Adrenal gland (tissue), 12 donors: ENCODE measurements around the gene KCNIP1. TPM values are rescaled to one million over a fixed set of nuclear protein-coding genes. Genes with fewer than 3 reads are reported as not detected.

Experiments used
- DNase-seq, 7 donors: peaks; one replicate each; pipeline ENCODE4 v3.0.0-alpha.2; 2019 to 2020
- H3K27ac ChIP-seq, 5 donors: fragments of 200-600 bp; sonication (generic) in 4 of 5; 1 replicate in 3 of 5; 2 replicates in 2 of 5; pipeline versions ENCODE4 v1.5.1 to v1.8.0; 2016 to 2020; ENCODE audit warnings: mild to moderate bottlenecking in 1 of 5
- H3K27me3 ChIP-seq: fragments of 200-600 bp; 2 replicates; pipeline ENCODE4 v1.8.0; 2021
- H3K36me3 ChIP-seq, 2 donors: fragments of 200-600 bp; replicated peaks in 1 of 2; 1 replicate in 1 of 2; 2 replicates in 1 of 2; pipeline versions ENCODE4 v1.5.1 to v1.8.0; 2018 to 2022
- H3K4me1 ChIP-seq, 2 donors: fragments of 200-600 bp; replicated peaks in 1 of 2; 1 replicate in 1 of 2; 2 replicates in 1 of 2; pipeline versions ENCODE4 v1.5.1 to v1.8.0; 2018 to 2021
- H3K4me3 ChIP-seq, 4 donors: fragments of 200-600 bp; sonication (generic) in 3 of 4; one replicate each; pipeline ENCODE4 v1.5.1; 2016 to 2018
- H3K9me3 ChIP-seq, 3 donors: fragments of 200-600 bp; sonication (generic) in 1 of 3; replicated peaks in 1 of 3; 1 replicate in 2 of 3; 2 replicates in 1 of 3; pipeline versions ENCODE4 v1.5.1 to v1.8.0; 2016 to 2021
- POLR2A ChIP-seq, 2 donors: fragments of 450-650 bp; IDR thresholded peaks; one replicate each; pipeline ENCODE4 v1.6.1; 2017; ENCODE audit warnings: antibody characterized with exemption in 2 of 2, mild to moderate bottlenecking in 2 of 2, moderate library complexity in 1 of 2
- WGBS, 4 donors: extraction: QIAGEN DNeasy Blood & Tissue Kit in 2 of 4; methylation state at CpG; one replicate each; pipeline versions ENCODE4 v1.1.5 to v1.1.7; 2013 to 2017; 5-methylcytosine and 5-hydroxymethylcytosine counted together
- intact Hi-C, 2 donors: fragments of 100-400 bp; cut with DNase I; formaldehyde crosslinking; loops; one replicate each; pipeline versions ENCODE4 v1.14.1 to v1.15.0; 2022 to 2023
- polyA plus RNA-seq, 3 donors: library from polyadenylated mRNA; stranded (reverse); fragments of 200-250 nt in 2 of 3; fragments of 350-450 nt in 1 of 3; fragmentation: Illumina TruSeq in 1 of 3; extraction: RNeasy Lipid Tissue Mini Kit (QIAGEN cat#74804) in 1 of 3; gene quantifications; one replicate each; pipeline ENCODE4 v1.2.3, GENCODE V29; 2013 to 2014
- total RNA-seq, 9 donors: library from RNA; depleted of rRNA in 4 of 9; stranded (reverse); fragments of >200 nt in 4 of 9; fragments of 120-200 nt in 1 of 9; fragmentation: NEBNext Ultra II Directional in 1 of 9; extraction: Animal tissue kit (Norgen Biotek cat#: 25700) in 1 of 9; gene quantifications; one replicate each; pipeline versions ENCODE4 v1.1.0 to v1.2.4, GENCODE V29; 2013 to 2023
- TF ChIP-seq, protein P1 (sequence below), 6 experiments: fragments of 450-650 bp in 4 of 6; fragments of 200-600 bp in 2 of 6; sonication (generic) in 1 of 6; IDR thresholded peaks; 1 replicate in 5 of 6; 2 replicates in 1 of 6; pipeline versions ENCODE4 v1.5.1 to v1.8.0; 2016 to 2021; ENCODE audit warnings: antibody characterized with exemption in 6 of 6, mild to moderate bottlenecking in 2 of 6, moderate library complexity in 1 of 6
- donor health status: healthy with polysubstance abuse.
- donor health status: Bipolar disorder and iron deficiency.
- donor health status: DM: yes; HTN: yes; CAD: no.
- donor health status: DM: no; HTN: no; CAD: no.
- donor health status: DM: no; HTN: no; CAD: no.
- donor health status: DM: yes; HTN: yes; CAD: no.

KCNIP1 gene
- total and polyA plus RNA-seq, 12 donors, result 0.14 to 12.6 (median 1.7) TPM; not detected in 1

DNA sequence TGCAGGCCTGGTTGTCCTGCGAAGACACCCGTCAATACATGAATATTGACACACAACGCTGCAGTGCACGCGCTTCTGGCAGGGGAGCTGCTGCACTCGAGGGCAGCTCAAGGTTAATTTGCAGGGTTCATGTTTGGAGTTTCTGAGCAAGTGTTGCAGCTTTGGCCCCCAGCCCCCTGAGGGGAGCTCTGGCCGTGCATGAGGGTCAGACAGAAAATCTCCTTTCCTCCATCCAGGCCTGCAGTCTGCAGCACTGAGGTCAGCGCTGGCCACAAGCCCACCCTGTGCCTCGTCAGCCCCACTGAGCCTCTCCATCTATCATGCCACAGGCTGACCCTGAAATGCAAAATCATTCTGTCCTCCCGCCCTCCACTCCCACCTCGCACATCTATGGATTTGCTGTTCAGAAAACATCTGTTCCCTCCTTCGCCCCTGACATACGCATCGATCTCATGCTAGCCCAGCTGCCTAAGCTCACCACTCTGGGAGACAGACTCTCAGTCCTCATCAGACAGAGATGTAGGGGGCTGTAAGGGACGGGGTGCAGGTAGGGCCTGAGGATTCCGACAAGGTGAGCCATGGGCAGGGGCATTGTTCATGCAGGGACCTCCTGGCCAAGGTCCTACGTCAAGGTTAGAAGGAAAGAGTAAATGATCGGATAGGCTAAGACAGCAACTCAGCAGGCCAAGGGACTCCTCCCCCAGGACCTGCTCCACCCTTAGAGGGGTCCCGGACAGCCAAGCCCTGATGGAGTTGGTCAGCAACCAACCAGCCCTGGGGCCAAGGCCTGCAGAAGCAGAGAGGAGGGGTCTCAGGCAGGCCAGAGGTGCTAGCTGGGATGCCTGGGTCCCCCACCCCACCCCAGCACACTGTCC lies 125.1 kb downstream of the KCNIP1 start:
- intact Hi-C loops, result loop anchor here in 1 of 2 donors (5.0 kb wide), 1 partner anchor 197 kb away; no protein-coding TSS in a partner anchor
- Histone ChIP-seq H3K4me3 (no peak overlapping the region), H3K27me3 (no peaks in the 10 kb centered on the region), H3K27ac (no peak overlapping the region), H3K9me3 (no peaks in the 10 kb centered on the region), H3K36me3 (no peaks in the 10 kb centered on the region), H3K4me1 (peaks cover 2 to 29% of the 10 kb centered on the region in 2 donors)
- no peak for TF ChIP-seq POLR2A (IDR thresholded peaks at IDR 0.05)
- TF ChIP-seq, protein P1, sequence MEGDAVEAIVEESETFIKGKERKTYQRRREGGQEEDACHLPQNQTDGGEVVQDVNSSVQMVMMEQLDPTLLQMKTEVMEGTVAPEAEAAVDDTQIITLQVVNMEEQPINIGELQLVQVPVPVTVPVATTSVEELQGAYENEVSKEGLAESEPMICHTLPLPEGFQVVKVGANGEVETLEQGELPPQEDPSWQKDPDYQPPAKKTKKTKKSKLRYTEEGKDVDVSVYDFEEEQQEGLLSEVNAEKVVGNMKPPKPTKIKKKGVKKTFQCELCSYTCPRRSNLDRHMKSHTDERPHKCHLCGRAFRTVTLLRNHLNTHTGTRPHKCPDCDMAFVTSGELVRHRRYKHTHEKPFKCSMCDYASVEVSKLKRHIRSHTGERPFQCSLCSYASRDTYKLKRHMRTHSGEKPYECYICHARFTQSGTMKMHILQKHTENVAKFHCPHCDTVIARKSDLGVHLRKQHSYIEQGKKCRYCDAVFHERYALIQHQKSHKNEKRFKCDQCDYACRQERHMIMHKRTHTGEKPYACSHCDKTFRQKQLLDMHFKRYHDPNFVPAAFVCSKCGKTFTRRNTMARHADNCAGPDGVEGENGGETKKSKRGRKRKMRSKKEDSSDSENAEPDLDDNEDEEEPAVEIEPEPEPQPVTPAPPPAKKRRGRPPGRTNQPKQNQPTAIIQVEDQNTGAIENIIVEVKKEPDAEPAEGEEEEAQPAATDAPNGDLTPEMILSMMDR (IDR thresholded peaks at IDR 0.05), result no peak
- WGBS, 4 donors, result 87 to 93% (median 91%) methylated on average over 14 to 19 of the region's 19 CpGs
- DNase-seq, result peak in 1 of 7 donors; percentile 4

DNA sequence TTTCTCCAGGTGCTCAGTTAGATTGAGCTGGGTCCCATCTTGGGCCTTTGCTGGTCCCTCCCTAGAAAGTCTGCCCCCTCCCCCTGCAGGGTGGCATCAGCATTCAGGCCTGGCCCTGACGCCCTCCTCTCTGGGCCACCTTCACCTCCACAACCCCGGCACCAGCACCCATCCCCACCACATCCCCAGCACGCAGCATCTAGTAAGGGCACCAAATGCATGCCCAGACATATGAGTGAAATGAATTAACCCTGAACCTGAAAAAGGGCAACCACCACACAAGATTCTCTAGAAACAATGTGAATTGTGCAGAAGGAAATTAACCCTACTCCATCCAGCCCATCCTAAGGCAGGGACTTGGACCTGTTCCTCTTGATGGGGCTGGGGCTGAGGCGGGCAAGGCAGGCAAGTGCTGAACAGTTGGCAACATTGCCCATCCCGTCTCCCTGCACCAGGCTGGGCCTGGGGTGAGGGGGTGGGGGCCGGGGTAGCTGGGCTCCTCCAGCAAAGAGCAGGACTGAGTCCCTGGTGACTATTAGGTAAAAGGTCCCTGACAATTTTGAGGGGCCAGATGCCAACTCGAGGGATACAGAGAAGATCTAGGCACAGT lies 125.9 kb downstream of the KCNIP1 start:
- intact Hi-C loops, result loop anchor here in 1 of 2 donors (5.0 to 10.0 kb wide), 2 partner anchors 165 to 197 kb away; no protein-coding TSS in a partner anchor

DNA sequence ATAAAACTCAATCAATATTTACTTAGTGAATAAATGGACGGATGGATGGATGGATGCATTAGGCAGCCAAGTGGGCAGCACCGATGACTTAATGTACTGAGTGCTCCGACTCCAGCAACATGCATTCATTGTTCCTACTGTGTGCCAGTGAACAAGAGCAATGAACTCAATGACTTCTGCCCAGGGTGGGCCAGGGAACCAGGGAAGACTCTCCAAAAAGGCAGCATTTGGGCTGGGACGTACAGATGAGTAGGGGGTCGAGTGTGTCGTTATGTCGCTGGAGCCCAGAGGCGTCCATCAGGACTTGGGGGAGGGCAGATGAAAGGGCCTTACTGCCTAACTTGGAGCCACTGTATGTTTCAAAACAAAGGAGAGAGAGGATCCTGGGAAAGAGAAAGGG lies 126.4 kb downstream of the KCNIP1 start:
- no peaks in the 10 kb centered on the region for H3K9me3 ChIP-seq
- intact Hi-C loops, result loop anchor here in 1 of 2 donors (10.0 kb wide), 1 partner anchor 165 kb away; no protein-coding TSS in a partner anchor
- WGBS, 4 donors, result 87 to 95% (median 91%) methylated on average over 8 of the region's 8 CpGs
- no peak overlapping the region for H3K27ac ChIP-seq
- H3K4me3 ChIP-seq, result no peak overlapping the region
- TF ChIP-seq POLR2A (IDR thresholded peaks at IDR 0.05), result no peak
- TF ChIP-seq, protein P1 (IDR thresholded peaks at IDR 0.05), result no peak
- no peaks in the 10 kb centered on the region for H3K36me3 ChIP-seq
- peak in 1 of 7 donors; percentile 43 for DNase-seq
- H3K27me3 ChIP-seq, result no peaks in the 10 kb centered on the region
- H3K4me1 ChIP-seq, result peaks cover 5 to 39% of the 10 kb centered on the region in 2 donors

More for the DNA sequence above, 125.9 kb downstream of the KCNIP1 start:
- H3K27ac ChIP-seq, result no peak overlapping the region
- WGBS, 4 donors, result 87 to 93% (median 92%) methylated on average over 5 to 7 of the region's 7 CpGs
- peak in 2 of 7 donors; percentile 7 to 39 for DNase-seq
- H3K27me3 ChIP-seq, result no peaks in the 10 kb centered on the region
- no peaks in the 10 kb centered on the region for H3K9me3 ChIP-seq
- H3K4me1 ChIP-seq, result peaks cover 5 to 37% of the 10 kb centered on the region in 2 donors
- no peak for TF ChIP-seq POLR2A (IDR thresholded peaks at IDR 0.05)
- TF ChIP-seq, protein P1 (IDR thresholded peaks at IDR 0.05), result no peak
- H3K4me3 ChIP-seq, result no peak overlapping the region
- no peaks in the 10 kb centered on the region for H3K36me3 ChIP-seq

DNA sequence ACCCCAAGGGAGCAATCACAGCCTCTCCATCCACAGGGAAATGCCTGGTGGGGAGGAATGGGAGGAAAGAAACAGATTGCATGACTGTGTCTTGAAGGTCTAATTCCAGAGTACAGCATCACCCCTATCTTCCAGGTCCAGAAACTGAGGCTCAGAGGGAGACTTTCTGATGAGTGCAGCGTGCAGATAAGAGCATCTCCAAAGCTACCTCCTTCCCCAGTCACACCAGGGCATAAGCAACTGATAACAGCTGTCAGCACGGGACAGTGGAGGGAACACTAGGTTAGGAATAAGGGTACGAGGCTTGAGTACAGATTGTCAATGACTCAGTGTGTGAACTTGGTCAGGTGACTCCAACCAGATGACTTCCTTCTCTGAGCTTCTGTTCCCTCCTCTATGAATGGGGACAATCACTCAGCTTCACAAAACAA lies 126.9 kb downstream of the KCNIP1 start:
- Histone ChIP-seq H3K36me3 (no peaks in the 10 kb centered on the region), H3K27ac (peak overlapping the region in 1 of 5 donors; percentile 83), H3K4me3 (no peak overlapping the region), H3K4me1 (peaks cover 5 to 39% of the 10 kb centered on the region in 2 donors), H3K27me3 (no peaks in the 10 kb centered on the region), H3K9me3 (no peaks in the 10 kb centered on the region)
- 46 to 55% (median 48%) methylated on average over 3 of the region's 3 CpGs for WGBS, 4 donors
- DNase-seq, result peak in 3 of 7 donors; percentile 10 to 50 (median 15)
- TF ChIP-seq, protein P1 (IDR thresholded peaks at IDR 0.05), result no peak
- no peak for TF ChIP-seq POLR2A (IDR thresholded peaks at IDR 0.05)
- intact Hi-C loops, result loop anchor here in 1 of 2 donors (10.0 kb wide), 1 partner anchor 164 kb away; no protein-coding TSS in a partner anchor
